ENCODE results near the gene DNAJB4. TPM values are rescaled to one million over a fixed set of nuclear protein-coding genes. Genes with fewer than 3 reads are reported as not detected.
A peak's percentile ranks its signal among the peaks of the same experiment; 100 is the strongest.

DNAJB4 gene
- total RNA-seq, 1 donor: 57.0 TPM

GRCh38 chr1:78003882-78004718 lies 639 bp upstream of the DNAJB4 start:
- peak; percentile 87 for DNase-seq (ENCODE audit: low read depth)
- no peak for TF ChIP-seq CTCF (IDR thresholded peaks at IDR 0.05; ENCODE audit: insufficient read depth, low read depth, low read length)
- H3K4me3 ChIP-seq (ENCODE audit: low read depth, low read length): peak overlapping the region; percentile 85

- peak overlapping the region; percentile 85 for H3K4me3 ChIP-seq (ENCODE audit: low read depth, low read length)
Observed at GRCh38 chr1:78005448-78005722, 646 bp downstream of the DNAJB4 start.

GRCh38 chr1:78005755-78006154 lies 1.0 kb downstream of the DNAJB4 start:
- DNase-seq (ENCODE audit: low read depth): peak; percentile 91
- peak overlapping the region; percentile 85 for H3K4me3 ChIP-seq (ENCODE audit: low read depth, low read length)
- no peak for TF ChIP-seq CTCF (IDR thresholded peaks at IDR 0.05; ENCODE audit: insufficient read depth, low read depth, low read length)

More at GRCh38 chr1:78005448-78005722, 646 bp downstream of the DNAJB4 start:
- no peak for DNase-seq (ENCODE audit: low read depth)
- no peak for TF ChIP-seq CTCF (IDR thresholded peaks at IDR 0.05; ENCODE audit: insufficient read depth, low read depth, low read length)

- DNase-seq (ENCODE audit: low read depth): no peak
- TF ChIP-seq CTCF (IDR thresholded peaks at IDR 0.05; ENCODE audit: insufficient read depth, low read depth, low read length): no peak
- H3K4me3 ChIP-seq (ENCODE audit: low read depth, low read length): peak overlapping the region; percentile 85
Observed at GRCh38 chr1:78006521-78006920, 1.8 kb downstream of the DNAJB4 start.

- TF ChIP-seq CTCF (IDR thresholded peaks at IDR 0.05; ENCODE audit: insufficient read depth, low read depth, low read length): no peak
- H3K4me3 ChIP-seq (ENCODE audit: low read depth, low read length): peak overlapping the region; percentile 85
- DNase-seq (ENCODE audit: low read depth): no peak
Observed at GRCh38 chr1:78007677-78008341, 3.1 kb downstream of the DNAJB4 start.

- no peak for TF ChIP-seq CTCF (IDR thresholded peaks at IDR 0.05; ENCODE audit: insufficient read depth, low read depth, low read length)
- no peak for DNase-seq (ENCODE audit: low read depth)
Observed at GRCh38 chr1:78009276-78009675, 4.5 kb downstream of the DNAJB4 start.

More at GRCh38 chr1:78009276-78009675, 4.5 kb downstream of the DNAJB4 start:
- peak overlapping the region; percentile 85 for H3K4me3 ChIP-seq (ENCODE audit: low read depth, low read length)
